A172 (cell line): ENCODE measurements around the gene USP20. TPM values are rescaled to one million over a fixed set of nuclear protein-coding genes. Genes with fewer than 3 reads are reported as not detected.

ENCODE experiments used
- DNase-seq: peaks from one replicate; pipeline ENCODE4 v3.0.0-alpha.2; 2015; ENCODE audit warnings: low spot score
- total RNA-seq: library from RNA; depleted of rRNA; stranded (reverse); fragments of >200 nt; shearing (Covaris generic); gene quantifications from 2 replicates; pipeline ENCODE4 v1.2.3, GENCODE V29; 2014

USP20 gene
- total RNA-seq, 1 experiment from 2014 or later: 7.0 TPM

- DNase-seq: no peak
Measured at GRCh38 chr9:129875181-129875611, 39.9 kb downstream of the USP20 start.

GRCh38 chr9:129875687-129876395 lies 40.6 kb downstream of the USP20 start:
- DNase-seq: no peak

GRCh38 chr9:129876815-129877214 lies 41.6 kb downstream of the USP20 start:
- DNase-seq: no peak

DNA sequence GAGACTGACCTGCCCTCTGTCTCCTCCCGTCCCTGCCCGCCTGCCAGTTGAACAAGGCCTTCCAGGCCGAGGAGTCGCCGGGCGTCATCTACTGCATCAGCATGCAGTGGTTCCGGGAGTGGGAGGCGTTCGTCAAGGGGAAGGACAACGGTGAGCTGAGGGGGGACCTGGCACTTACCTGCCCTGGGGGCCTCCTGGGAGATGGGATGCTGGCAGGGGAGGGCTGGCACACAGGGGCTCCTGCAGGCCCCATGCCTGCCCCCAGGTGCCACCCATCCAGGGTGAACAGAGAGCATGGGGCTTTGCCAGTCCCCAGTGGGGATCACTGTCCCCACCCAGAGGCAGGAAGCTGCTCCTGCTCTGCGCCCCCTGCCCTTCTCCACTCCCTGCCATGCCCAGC lies 43.0 kb downstream of the USP20 start:
- DNase-seq: no peak

- no peak for DNase-seq
Measured at GRCh38 chr9:129879103-129879699, 43.9 kb downstream of the USP20 start.

DNA sequence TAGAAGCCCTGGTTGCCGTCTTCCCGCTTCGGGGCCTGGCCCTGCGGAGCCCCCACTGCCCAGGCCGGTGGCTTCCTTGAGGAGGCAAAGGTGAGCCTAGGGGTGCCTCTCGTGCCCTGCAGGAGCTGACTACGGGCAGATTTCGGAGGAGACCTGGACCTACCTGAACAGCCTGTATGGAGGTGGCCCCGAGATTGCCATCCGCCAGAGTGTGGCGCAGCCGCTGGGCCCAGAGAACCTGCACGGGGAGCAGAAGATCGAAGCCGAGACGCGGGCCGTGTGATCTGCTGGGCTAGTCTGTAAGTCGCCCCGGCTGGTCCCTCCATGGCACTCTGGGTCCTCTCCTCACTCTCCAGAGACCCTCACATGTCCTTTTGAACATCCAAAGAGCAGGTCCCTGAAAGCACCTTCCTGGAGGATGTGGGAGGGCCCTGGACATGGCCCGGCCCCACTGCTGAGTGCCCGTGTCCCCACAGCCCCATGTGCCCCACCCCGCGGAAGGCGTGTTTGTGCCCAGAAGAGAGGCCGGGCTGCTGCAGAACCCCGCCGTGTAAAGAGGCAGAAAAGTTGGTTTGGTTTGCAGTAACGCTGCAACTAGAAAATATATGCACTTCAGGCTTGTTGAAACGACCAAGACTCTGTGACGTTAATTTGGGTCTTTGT lies 44.9 kb downstream of the USP20 start:
- no peak for DNase-seq

DNA sequence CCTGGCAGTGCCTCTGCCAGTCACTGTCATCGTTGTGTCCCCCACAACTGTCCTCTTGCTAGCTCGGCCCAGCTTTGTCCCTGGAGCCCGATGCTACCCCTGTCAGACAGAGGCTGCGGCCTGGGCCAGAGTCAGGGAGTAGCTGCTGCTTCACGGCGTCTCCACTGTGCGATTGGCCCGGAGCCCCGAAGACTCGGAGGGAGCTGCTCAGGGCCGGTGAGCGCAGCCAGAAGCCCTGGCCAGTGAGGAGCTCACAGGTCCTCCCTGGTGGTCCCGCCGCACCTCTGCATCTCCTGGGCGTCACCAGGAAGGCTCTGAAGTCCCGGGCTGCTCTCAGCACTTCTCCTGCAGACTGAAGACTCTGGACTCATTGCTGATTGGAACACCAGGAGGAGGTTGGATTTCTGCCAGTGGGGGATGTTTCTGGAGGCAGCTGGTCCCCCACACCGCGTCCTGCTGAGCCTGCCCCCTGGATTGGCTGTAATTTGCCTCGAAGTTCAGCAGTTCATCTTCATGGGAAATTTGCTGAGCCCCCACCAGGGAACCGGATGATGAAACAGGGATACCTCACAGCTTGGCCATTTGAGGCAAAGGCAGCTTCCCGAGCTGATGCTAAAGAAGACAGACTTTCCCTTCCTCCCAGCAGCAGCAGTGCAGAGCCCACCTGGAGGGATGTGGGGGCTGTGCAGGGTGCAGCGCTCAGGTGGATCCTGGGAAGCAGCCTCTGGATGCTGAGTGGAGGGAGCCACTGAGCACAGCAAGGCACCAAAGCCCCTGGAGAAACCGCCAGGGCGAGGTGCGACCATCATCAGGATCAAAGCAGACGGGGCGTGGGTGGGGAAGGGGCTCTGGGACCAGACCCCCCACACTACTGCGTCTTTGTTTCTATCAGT lies 45.6 kb downstream of the USP20 start:
- no peak for DNase-seq

DNA sequence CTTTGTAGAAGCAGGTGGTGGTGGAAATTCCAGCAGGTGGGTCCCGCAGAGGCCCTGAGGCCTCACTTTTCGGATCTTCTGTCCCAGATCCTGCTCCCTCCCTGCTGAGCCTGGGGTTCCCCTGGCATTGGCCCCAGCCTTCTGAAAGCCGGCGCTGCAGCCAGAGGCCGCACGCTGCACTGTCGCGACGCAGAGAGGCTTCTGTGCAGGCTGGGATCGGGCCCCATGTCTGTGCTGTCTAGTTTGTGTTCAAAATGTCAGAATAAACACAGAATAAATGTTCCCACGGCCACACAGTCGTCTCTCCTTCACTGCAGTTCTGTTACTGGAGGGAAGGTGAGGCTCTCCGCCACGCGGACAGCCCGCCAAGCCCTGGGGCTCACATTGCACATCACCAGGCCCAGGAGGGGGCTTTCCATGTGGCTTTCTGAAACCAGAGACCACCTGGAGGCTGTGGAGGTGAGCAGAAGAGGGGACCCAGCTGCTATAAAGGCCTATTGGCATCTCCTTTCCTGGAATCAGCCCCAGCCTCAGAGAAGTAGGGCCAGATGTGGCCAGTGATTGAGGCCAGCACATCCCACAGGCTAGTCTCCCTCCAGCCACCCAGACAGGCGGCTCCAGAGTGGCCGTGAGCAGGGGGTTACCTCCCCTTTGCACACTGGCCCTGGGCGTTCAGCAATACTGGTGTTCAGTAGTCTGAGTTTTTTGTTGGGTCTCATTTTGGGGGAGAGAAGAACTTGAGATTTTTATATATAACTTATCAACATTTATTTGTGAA lies 46.5 kb downstream of the USP20 start:
- no peak for DNase-seq

DNA sequence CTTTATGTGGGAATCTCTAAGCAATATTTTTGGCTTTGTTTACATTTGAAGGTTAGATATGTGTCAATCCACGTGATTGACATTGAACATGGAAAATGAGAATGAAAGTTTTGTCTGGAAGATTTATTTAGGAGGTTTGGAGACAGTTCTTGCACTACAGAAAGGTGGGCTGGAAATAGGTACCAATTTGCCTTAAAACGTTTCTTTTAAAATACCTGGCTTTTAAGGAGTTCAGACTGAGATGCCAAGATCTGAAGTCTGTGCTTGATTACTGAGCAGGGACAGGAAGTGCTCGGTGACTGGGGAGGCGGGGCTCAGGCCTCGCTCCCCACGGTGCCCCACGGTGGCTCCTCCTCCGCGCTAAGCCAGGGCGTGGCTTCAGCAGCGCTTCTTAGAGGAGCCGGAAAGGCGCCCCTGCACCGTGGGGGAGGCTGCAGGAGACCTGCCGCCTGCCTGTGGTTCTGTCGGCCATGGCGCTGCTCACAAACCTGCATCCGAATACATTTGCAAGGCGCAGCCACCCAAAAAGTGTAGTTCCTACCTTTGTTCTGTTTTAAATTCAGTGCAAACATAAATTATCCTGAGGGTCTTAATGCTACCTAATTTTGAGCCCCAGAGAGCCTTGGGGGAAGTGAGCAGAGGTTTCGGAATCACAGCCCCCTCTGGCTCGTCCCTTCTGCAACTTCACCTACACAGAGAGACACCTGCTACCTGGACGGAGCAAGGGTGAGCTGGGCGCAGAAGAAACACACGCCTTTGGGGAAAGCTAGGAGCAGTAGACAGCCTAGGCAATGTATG lies 49.2 kb downstream of the USP20 start:
- peak; percentile 78 for DNase-seq

DNA sequence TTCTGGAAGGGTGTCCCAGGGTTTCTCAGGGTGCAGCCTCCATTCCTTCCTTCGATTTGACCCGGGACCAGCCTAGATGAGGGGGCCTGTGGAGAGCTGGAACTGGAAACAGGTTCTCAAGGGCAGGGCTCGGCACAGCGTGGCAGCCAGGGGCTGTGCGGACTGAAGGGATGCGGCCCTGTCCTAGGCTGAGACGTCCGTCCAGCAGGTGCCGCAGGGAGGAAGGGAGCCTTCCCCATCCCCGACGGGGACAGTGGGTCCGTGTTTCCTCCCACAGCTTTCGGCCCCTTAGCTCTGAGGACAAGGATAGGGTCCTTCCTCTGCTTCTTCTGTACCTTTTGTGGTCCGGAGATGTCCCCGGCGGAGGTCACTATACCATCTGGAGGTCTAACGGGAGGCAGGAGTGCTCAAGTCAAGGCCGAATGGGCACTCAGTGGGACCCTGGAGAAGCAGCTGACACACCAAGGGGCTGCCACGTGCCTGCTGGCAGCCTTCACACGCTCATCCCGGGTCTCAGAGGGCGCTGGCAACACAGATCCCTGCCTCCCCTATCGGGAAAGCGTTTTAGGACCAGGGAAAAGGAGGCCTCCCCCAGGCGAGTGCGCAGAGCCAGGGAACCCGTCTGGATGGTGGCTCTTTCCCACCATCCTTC lies 49.9 kb downstream of the USP20 start:
- DNase-seq: no peak

- DNase-seq: peak; percentile 73
Measured at GRCh38 chr9:129885670-129886106, 50.4 kb downstream of the USP20 start.

DNA sequence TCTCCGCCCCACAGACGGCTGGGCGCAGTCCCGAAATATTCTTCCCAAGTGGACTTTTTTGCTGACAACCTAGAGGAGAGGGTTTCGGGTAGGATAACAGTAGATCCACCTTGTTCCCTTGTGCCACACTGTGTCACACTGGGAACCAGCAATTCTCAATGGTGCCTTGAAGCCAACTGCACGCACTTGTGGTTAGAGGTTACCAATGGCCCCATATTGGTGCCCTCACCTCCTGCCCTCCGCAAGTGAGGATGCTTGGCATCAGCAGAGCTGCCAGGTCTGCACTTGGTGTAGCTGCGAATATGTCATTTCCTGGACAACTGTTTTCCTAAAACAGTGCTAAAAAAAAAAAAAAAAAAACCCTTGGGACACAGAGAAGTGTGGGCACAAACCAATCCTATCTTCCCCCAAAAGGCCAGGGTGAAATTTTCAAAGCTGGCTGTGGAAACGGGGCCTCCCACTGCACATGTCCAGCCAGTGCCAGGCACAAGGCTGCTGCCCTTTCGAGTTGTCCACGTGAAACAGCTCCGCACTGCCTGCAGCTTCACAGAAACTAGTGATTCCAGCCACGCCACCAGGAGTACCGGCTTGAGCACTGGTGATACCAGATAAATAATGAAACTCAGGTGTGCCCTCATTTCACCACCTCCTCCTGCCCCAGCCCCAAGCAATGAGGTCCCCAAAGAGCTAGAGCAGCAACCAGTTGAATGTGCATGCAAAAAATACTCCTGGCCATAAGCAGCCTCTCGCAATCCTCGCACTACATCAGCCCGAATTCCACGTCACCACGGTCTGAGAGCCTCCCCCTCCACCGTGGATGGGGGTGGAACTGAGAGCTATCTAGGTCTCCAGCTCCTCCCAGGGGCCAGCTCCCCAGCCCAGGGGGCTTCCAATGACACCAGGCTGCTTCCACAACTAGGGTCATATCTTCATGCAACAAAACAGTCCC lies 51.2 kb downstream of the USP20 start:
- DNase-seq: no peak

- DNase-seq: no peak
Measured at GRCh38 chr9:129887334-129888292, 52.4 kb downstream of the USP20 start.

DNA sequence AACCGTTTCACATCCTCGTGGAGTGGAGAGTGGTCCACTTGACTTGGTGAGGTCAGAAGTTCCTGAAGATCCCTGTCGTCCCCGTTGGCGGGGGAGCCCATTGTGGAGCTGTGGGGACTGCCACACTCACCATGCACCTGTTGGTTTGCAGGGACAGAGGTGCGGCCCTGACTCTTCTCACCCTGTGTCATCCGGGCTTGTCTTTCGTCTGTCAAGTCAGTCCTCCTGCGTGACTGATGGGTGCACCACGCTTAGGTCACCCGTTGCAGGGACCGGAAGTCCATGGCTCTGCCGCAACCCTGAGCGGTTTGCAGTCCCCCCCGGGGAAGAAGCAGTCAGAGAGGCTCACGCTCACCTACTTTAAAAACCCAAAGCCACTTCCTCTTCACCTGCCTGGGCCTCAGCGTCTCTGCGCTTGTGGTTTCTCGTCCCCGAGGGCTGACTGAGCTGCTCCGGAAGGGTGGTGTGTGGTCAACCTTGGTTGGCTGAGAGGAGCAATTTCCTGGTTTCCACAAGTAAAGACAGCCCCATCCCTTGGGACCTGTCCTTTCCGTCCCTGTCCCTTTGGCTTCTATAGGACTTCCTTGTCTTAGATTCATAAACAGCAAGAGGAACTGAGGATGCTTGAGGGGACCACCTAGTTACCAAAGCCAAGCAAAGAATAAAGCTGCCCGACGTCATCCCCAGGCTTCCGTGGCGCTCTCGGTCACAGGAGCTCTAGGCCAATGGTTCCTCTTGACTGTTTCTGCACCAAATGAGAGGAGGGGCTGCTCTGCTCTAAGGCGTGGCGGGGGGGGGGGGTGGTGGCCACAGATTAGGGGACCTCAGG lies 53.2 kb downstream of the USP20 start:
- no peak for DNase-seq

- no peak for DNase-seq
Measured at GRCh38 chr9:129889122-129889940, 54.1 kb downstream of the USP20 start.
